Embryonic facial prominence (tissue), 1 donor: ENCODE measurements around the gene DMRTC1B.
"Not testable (repeated sequence)": the region's sequence is repeated elsewhere in the genome, so short reads cannot be mapped to it uniquely, and the experiment has no call there.

ENCODE experiments used
- DNase-seq: peaks from one replicate; pipeline ENCODE4 v3.0.0-alpha.2; 2016; ENCODE audit errors: extremely low spot score

DMRTC1B gene

GRCh38 chrX:72776653-72777466, at the start of gene DMRTC1B:
Gene DMRTC1B (plus strand): TSS chrX:72776890. CDS start chrX:72845136, 68,246 bp downstream.
- DNase-seq: not testable (repeated sequence)

- DNase-seq: no peak
Measured at GRCh38 chrX:72727846-72728245, 48.8 kb upstream of the DMRTC1B start.

- not testable (repeated sequence) for DNase-seq
Measured at GRCh38 chrX:72733636-72734035, 43.1 kb upstream of the DMRTC1B start.

GRCh38 chrX:72735561-72735960, 41.1 kb upstream of the DMRTC1B start:
- no peak for DNase-seq

GRCh38 chrX:72745546-72745945, 31.1 kb upstream of the DMRTC1B start:
- DNase-seq: not testable (repeated sequence)

GRCh38 chrX:72748545-72748944, 28.1 kb upstream of the DMRTC1B start:
- DNase-seq: not testable (repeated sequence)

- DNase-seq: not testable (repeated sequence)
Measured at GRCh38 chrX:72760454-72760853, 16.2 kb upstream of the DMRTC1B start.

GRCh38 chrX:72777467-72777790, 739 bp downstream of the DMRTC1B start:
- not testable (repeated sequence) for DNase-seq

- not testable (repeated sequence) for DNase-seq
Measured at GRCh38 chrX:72778146-72778545, 1.5 kb downstream of the DMRTC1B start.

GRCh38 chrX:72782560-72782959, 5.9 kb downstream of the DMRTC1B start, which contains the start of gene FAM236B:
Gene FAM236B (minus strand): TSS chrX:72782660. CDS start chrX:72782560, 100 bp downstream.
- not testable (repeated sequence) for DNase-seq

GRCh38 chrX:72783365-72783936, 6.8 kb downstream of the DMRTC1B start:
- not testable (repeated sequence) for DNase-seq

- not testable (repeated sequence) for DNase-seq
Measured at GRCh38 chrX:72783964-72784363, 7.3 kb downstream of the DMRTC1B start.

GRCh38 chrX:72788142-72788541, 11.5 kb downstream of the DMRTC1B start:
- DNase-seq: not testable (repeated sequence)

GRCh38 chrX:72790390-72790789, 13.7 kb downstream of the DMRTC1B start:
- DNase-seq: not testable (repeated sequence)

GRCh38 chrX:72808110-72808509, 31.4 kb downstream of the DMRTC1B start, which contains the start of gene FAM236D:
Gene FAM236D (minus strand): TSS chrX:72808210. CDS start chrX:72808110, 100 bp downstream.
- DNase-seq: not testable (repeated sequence)

- DNase-seq: not testable (repeated sequence)
Measured at GRCh38 chrX:72830701-72831100, 54.0 kb downstream of the DMRTC1B start.

- not testable (repeated sequence) for DNase-seq
Measured at GRCh38 chrX:72837532-72837931, 60.8 kb downstream of the DMRTC1B start.

- not testable (repeated sequence) for DNase-seq
Measured at GRCh38 chrX:72882898-72883297, 106.2 kb downstream of the DMRTC1B start.

- not testable (repeated sequence) for DNase-seq
Measured at GRCh38 chrX:72889740-72890139, 113.0 kb downstream of the DMRTC1B start.
